ENCODE measurements around the gene CTNNA2.
"Not testable (repeated sequence)": the region's sequence is repeated elsewhere in the genome, so short reads cannot be mapped to it uniquely, and the experiment has no call there.

The CTNNA2 gene

GRCh38 chr2:80111185-80111584 is 598.3 kb downstream of the CTNNA2 start:
- no peak for DNase-seq

- no peak for DNase-seq
Observed at GRCh38 chr2:80112790-80113189, 599.9 kb downstream of the CTNNA2 start.

DNA sequence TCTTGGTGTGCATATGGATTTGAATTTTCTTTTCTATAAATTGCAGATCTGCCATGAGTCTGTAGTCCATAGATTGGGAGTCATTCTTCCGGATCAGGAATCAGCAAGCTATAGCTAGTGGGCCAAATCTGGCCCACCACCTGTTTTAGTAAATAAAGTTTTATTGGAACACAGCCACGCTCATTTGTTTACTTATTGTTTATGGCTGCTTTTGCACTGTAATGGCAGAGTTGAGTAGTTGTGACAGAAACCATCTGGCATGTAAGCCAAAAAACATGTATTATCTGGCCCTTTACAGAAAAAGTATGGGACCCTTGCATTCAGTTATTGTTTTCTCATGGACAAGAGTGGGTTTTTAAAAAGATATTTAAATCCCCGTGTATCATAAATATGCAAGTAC is 600.5 kb downstream of the CTNNA2 start:
- no peak for DNase-seq

GRCh38 chr2:80114812-80115211 is 602.0 kb downstream of the CTNNA2 start:
- no peak for DNase-seq

GRCh38 chr2:80117401-80117800 is 604.5 kb downstream of the CTNNA2 start:
- no peak for DNase-seq

DNA sequence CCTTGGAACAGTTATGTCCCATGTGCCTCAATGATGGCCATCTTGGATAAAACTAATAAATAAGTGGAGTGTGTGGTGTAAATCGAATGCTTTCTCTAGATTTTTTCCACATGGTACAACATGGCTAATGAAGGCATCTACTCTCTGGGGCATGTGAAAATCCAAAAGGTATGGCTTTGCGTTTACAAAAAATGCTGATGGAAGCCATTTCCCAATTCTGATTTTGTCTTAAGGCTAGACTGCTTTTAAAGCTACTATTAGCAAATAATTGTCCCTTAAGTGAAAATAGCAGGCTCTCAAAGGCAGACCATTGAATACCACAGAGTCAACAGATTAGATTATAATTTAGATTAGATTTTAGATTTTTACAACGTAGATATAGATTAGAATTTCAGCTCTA is 608.0 kb downstream of the CTNNA2 start:
- DNase-seq: no peak

DNA sequence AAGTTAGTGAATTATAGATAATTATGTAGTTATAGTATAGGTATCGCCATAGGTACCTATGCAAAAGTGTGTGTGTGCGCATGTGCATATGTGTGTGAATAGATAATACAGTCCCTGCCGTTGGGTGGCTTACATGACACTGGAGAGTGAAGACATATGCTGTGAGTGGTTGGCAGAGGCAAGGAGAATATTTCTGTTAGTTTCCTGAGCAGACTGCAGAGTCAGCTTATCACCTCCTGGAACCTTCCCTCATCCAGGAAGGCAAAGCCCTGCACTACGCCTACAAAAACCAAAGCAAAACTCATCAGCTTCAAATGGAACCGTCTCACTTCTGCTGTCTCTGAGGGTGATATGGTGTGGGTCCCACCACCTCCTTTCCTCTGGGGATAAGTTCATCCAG is 609.8 kb downstream of the CTNNA2 start:
- DNase-seq: no peak

GRCh38 chr2:80126596-80127189 is 613.8 kb downstream of the CTNNA2 start:
- no peak for DNase-seq

DNA sequence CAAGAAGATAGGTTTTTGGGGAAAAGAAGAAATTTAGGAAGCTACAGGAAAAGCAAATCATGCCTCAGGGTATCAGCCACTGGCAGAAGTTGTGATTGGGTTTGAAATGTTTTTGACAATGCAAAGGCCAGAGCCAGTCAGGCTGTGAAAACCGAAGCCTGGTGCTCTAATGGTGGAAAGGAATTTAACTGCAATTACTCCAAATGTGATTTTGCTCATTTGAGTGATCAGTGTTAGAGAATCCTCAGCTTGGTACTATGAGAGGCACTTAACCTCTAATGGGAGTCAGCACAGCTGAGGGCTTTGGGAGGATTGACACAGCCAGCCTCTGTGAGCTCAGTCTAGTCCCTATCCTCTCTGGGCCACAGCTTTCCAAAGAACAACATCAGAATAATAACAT is 615.2 kb downstream of the CTNNA2 start:
- DNase-seq: no peak

- no peak for DNase-seq
Observed at GRCh38 chr2:80132281-80132680, 619.4 kb downstream of the CTNNA2 start.

DNA sequence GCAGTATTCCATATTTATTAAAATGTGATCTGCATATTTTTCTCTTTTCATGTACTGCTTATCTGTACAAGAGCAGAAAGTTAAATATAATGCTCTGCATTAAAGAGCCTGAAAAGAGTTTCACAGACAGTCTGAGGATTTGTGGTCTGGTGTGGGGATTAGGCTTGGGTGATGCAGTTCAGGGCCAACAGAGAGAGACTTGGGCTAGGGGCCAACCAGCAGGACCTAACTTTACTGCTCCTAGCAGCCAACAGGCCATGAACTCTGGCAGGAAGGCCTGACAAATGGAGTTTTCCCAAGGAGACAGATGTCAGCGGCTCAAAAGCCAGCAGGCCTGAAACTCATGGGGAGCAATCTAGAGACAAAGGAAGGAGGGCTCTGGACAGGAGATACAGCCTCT is 622.1 kb downstream of the CTNNA2 start:
- DNase-seq: no peak

DNA sequence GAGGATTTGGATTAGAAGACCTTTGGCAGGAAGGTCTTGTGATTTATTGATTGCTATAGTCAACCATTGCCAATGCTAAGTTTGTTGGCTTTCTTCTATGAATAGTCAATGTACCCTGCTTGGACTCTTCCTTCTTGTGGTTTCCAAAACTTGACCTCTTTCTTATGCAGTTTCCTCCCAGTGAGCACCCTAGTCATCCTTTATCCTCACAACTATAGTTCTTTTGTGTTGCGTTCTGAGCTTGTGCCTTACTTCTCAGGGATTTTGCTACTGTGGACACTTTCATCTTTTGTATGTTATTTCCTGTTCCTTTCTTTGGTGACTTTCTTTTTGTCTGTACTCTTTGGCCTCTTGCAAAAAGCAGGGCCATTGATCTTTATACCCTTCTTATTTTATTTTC is 623.5 kb downstream of the CTNNA2 start:
- no peak for DNase-seq

DNA sequence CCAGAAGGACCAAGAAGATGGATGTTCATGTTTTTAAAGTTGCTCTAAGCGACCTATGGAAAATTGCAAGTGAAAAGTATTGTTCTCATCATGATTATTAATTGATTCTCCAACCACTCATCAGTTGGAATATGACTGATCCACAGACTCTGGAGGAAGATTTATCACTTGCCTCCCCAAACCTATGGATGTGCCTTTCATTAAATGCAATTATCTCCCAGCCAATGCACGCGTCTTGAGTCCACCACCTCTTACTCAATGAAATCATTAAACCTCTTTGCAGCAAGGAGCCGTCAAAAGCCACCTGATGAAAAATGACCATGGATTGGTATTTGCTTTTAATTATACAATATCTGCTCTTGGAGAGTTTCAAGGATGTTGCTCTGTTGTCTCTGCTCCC is 626.1 kb downstream of the CTNNA2 start:
- no peak for DNase-seq

GRCh38 chr2:80141007-80141726 is 628.3 kb downstream of the CTNNA2 start:
- DNase-seq: no peak

- DNase-seq: no peak
Observed at GRCh38 chr2:80145499-80145898, 632.6 kb downstream of the CTNNA2 start.

GRCh38 chr2:80146757-80147156 is 633.9 kb downstream of the CTNNA2 start:
- DNase-seq: not testable (repeated sequence)

- DNase-seq: no peak
Observed at GRCh38 chr2:80147690-80148089, 634.8 kb downstream of the CTNNA2 start.

GRCh38 chr2:80148906-80149305 is 636.1 kb downstream of the CTNNA2 start:
- no peak for DNase-seq

- no peak for DNase-seq
Observed at GRCh38 chr2:80149991-80150390, 637.1 kb downstream of the CTNNA2 start.

- DNase-seq: no peak
Observed at GRCh38 chr2:80151248-80151647, 638.4 kb downstream of the CTNNA2 start.

DNA sequence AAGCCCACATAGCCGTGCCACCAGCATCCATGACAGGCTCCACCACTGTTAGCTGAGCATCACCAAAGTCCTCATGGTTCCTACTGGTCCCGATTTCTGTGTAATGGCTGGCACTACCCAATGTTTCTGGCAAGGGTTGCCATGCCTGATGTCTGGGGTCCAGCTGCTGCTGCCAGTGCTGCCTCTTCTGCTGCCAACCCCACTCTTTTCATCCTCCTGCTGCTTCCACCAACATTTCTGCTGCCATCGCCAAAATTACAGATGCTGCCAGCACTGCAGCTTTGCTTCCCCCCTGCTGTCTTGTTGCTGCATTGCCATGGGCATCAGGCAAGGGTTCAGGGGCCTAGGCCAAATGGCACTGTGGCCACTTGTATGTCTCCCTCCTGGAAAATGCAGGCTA is 638.8 kb downstream of the CTNNA2 start:
- no peak for DNase-seq

- no peak for DNase-seq
Observed at GRCh38 chr2:80153151-80153550, 640.3 kb downstream of the CTNNA2 start.

- DNase-seq: no peak
Observed at GRCh38 chr2:80153768-80154167, 640.9 kb downstream of the CTNNA2 start.

DNA sequence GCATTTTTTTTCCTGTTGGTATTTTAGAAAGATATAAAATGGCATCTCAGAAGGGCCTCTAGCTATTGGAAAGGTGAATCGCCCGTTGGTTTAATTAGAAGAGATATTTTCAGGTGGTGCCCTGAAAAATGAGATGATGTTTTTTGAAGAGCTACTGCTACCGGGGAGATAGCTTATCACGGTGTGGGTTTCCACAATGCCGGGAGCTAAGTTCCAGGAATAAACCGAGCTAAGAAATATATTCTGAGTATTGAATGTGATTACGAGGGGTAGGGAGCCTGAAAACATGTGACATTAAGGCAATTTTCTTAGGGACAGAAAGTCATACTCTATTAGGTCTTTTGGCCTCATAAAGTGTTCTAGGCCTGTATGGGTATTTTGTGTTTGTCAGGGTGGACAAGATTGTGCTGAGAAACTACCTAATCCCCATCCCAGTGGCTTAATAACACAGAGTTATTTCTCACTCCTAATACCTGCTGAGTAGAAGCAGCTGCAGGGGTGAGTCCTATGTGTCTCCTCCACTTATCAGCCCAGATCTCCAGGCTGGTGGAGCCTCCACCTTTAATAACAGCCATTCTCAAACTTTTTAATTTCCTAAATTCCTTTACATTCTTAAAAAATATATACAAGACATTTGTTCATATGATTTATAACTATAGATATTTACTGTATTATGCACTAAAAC is 641.5 kb downstream of the CTNNA2 start:
- no peak for DNase-seq

Measured in suppressor macrophage treated with lipopolysaccharide for 1 hour (primary cell).